Frontal cortex (tissue), 4 donors: ENCODE results near the gene PAX4. TPM values are rescaled to one million over a fixed set of nuclear protein-coding genes. Genes with fewer than 3 reads are reported as not detected.

Experiments used
- DNase-seq, 2 donors: peaks; one replicate each; pipeline ENCODE4 v3.0.0; 2012; ENCODE audit warnings: low spot score in 2 of 2
- FAIRE-seq: peaks from 2 replicates; lab custom pipeline; 2012; peaks lifted over from hg19 to GRCh38; lab: Jason Lieb, UNC
- total RNA-seq: library from RNA; depleted of rRNA; stranded (reverse); fragments of >200 nt; gene quantifications from one replicate; pipeline ENCODE4 v1.2.3, GENCODE V29; 2014
- donor health status: control.
- donor health status: control.
- donor health status: control.

Gene PAX4
- total RNA-seq, 1 donor from 2014 or later = not detected

GRCh38 chr7:127632276-127632910, 14.5 kb upstream of the PAX4 start:
- DNase-seq = no peak
- FAIRE-seq = no peak

DNA sequence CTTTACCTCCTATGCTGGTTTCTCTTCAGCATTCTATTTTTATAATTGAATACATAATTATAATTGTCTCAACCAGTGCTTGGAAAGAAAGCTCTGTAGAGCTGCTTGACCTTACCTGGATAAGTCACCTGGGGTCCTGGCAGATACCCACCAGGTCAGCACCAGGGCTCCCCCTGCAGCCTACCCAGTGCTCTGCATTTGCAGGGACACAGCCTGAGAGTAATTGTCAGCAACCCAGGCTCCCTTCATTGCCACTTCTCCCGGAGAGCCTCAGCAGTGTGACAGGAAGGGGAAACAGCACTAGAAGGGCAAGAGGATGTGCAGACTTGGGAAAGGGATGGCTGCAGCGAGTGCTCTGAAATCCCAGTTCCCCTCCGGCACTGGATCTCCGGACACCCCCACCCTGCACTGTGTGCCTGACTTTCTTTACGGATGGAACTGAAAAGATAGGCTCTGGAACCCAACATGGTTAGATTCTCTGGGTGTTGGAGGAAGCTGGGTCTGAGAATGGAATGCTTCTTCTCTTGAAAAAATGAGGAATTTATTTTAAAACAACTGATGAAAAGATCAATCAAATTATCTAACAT, 11.4 kb upstream of the PAX4 start:
- DNase-seq (no peak), FAIRE-seq (no peak)

DNA sequence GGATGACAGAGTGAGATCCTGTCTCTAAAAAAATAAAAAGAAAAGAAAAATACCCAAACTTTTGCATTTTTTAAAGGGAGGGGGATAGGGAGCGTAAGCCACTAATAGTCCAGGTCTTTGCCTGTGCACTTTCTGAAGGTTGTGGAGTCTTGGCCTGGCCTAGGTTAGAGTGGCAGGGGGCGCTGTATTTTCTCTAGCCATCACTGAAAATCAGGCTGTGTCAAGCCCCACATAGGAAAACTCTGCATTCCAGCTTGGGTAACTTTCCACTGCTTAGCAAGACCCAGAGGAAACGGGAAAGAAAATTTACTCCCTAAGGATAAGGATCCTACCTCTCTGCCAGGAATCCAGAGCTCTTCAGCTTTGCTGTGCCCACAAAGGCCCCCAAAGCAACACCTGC, 10.5 kb upstream of the PAX4 start:
- FAIRE-seq (no peak), DNase-seq (no peak)

DNA sequence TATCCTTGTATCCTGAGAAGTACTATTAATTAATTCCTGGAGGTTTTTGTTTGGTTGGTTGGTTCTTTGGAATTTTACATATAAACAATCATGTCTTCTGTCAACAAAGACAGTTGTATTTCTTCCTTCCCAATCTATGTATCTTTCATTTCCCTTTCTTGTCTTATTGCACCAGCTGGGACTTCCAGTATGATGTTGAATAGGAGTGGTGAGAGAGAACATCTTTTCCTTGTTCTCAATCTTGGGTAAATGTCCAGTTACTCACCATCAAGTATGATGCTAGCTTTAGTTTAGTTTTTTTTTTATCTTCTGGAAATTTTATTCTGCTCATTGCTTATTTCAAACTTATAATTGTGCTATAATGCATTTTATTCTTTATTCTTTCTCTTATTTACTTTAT, 7.4 kb upstream of the PAX4 start:
- FAIRE-seq (no peak), DNase-seq (no peak)

DNA sequence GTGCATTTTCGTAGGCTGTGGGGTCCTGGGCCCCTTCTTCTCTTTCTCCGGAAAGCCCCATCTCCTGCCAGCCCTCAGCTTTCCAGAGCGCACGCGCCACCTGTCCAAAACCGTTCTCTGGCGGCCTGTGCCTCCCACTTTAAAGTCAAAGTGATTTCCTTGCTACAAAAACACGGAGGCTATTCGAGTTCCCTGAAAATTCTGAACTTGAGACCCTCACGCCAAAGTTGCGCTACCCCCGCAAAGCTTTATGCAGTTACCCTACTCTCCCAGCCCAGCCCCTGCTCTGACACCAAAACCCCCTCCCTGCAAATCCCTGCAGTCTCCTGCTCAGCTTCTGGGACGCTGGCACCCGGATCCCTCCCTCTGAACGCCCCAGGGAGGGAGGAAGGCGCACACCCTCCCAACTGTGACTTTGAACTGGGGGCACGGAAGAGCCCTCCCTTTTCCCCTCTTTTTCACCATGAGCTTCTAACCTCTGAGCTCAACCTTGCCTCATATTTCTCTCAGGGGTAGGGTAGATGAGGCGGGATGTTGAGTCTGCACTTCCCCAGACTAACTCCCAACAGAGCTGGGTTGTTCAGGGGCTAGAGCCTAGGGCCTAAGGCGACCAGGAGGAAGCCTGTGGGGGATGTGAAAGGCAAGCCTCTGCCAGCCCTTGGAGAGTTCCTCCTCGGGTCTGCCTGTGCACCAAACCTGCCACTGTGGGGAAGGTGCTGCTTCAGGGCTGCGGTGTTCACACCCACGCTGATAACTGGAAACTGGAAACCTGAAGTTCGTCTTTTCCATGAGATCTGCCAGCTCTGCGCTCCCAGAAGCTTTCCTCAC, 2.7 kb upstream of the PAX4 start:
- FAIRE-seq = no peak

GRCh38 chr7:127619681-127620405, 1.9 kb upstream of the PAX4 start:
- FAIRE-seq (no peak), DNase-seq (no peak)

More for the DNA sequence above, 2.7 kb upstream of the PAX4 start:
- no peak for DNase-seq

DNA sequence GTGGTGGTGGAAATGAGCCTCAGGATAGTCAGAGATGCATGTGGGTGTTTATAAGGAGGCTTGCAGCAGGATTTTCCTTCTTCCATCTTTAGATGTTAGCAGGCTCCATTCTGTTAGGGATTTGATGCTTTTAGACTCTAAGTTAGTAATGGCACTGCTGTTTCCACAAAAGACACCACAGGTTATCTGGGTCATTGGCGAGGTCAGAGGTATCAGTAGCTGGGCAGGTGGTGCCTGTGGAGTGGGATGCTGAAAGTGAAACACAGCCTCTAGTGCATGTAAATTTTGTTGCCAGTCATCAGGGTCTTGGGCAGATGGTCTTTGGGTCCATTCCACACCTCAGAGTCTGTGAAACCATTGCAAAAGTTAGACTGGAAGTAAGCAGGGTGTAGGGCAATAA, 833 bp upstream of the PAX4 start:
- DNase-seq = no peak
- no peak for FAIRE-seq

GRCh38 chr7:127616724-127617123, 1.2 kb downstream of the PAX4 start:
- DNase-seq (no peak), FAIRE-seq (no peak)

DNA sequence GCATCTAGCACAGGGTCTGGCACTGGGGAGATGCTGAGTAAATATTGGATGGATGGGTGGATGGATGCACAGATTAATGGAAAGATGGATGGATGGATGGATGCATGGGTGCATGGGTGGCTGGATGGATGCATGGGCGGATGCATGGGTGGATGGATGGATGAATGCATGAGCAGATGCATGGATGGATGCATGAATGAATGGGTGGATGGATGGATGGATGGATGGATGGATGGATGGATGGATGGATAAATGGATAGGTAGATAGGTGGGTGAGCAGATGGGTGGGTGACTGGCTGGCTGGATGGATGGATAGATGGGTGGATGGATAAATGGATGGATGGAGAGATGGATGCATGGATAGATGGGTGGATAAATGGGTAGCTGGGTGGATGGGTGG, 5.7 kb downstream of the PAX4 start:
- FAIRE-seq = no peak
- DNase-seq = no peak

GRCh38 chr7:127609297-127609696, 8.6 kb downstream of the PAX4 start:
- no peak for DNase-seq
- no peak for FAIRE-seq

DNA sequence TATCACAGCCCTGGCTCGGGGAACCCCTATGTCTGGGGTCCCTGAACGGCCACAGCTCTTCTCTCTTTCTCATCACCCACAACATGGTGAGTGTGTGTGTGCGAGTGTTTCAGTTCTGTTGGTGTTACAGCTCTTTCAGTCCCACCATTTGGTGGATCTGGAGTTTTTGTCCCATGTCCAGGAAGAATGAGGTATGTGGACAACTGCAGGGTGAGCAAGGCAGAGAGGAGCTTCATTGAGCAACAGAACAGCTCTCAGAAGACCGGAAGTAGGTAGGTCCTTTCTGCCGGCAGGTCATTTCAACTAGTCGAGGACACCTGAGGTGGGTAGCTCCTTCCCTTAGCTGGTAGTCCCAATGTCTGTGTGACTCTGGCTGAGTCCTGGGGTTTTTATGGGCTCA, 9.5 kb downstream of the PAX4 start:
- no peak for DNase-seq

GRCh38 chr7:127600885-127601284, 17.1 kb downstream of the PAX4 start:
- no peak for FAIRE-seq

More for the DNA sequence above, 9.5 kb downstream of the PAX4 start:
- FAIRE-seq = no peak

GRCh38 chr7:127598318-127598717, 19.6 kb downstream of the PAX4 start:
- FAIRE-seq (no peak), DNase-seq (no peak)

More at GRCh38 chr7:127600885-127601284, 17.1 kb downstream of the PAX4 start:
- DNase-seq = no peak

GRCh38 chr7:127595737-127596136, 22.2 kb downstream of the PAX4 start:
- FAIRE-seq = no peak
- DNase-seq = no peak

DNA sequence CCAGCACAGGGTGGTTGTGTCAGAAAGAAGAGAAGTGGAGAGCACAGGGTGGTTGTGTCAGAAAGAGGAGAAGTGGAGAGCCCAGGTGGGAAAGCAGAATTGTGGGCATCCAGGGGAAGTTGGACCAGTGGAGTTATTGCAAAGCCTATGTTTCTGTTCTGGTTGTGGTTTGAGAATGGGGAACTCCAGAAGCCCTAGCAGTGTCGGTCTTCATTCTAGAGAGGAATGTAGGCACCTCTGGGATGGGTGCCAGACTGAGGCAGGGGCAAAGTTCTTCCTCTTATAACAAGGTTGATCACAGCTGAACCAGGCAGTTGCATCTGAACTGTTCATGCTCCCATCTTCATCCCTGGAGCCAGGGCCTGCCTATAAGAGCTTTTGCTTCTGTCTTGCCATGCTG, 23.5 kb downstream of the PAX4 start:
- FAIRE-seq (no peak), DNase-seq (no peak)

- FAIRE-seq (no peak), DNase-seq (no peak)
Observed at GRCh38 chr7:127592550-127592949, 25.4 kb downstream of the PAX4 start.

GRCh38 chr7:127591591-127591990, 26.4 kb downstream of the PAX4 start:
- no peak for FAIRE-seq
- DNase-seq = no peak

GRCh38 chr7:127591189-127591588, 26.8 kb downstream of the PAX4 start:
- FAIRE-seq = no peak
- DNase-seq = no peak

- DNase-seq (no peak), FAIRE-seq (no peak)
Observed at GRCh38 chr7:127589896-127590295, 28.0 kb downstream of the PAX4 start.

- DNase-seq (peak; percentile 60 to 74), FAIRE-seq (no peak)
Observed at GRCh38 chr7:127588697-127589482, 29.1 kb downstream of the PAX4 start.
